T-helper 1 cell treated with Interleukin-12 subunit alpha and Interleukin-12 subunit beta and Interleukin-4 antibody, amounts not matched to agents 30 μg/mL and 1 μg/mL, for 36 hours (primary cell): ENCODE measurements around the gene PCDH18.
"Not testable (repeated sequence)": the region's sequence is repeated elsewhere in the genome, so short reads cannot be mapped to it uniquely, and the experiment has no call there.

Experiments
- H3K27ac Mint-ChIP-seq: one replicate; pipeline ENCODE4 v1.8.0; 2021; ENCODE audit warnings: mild to moderate bottlenecking, mixed read lengths
- H3K27me3 Mint-ChIP-seq: one replicate; pipeline ENCODE4 v1.8.0; 2021; ENCODE audit warnings: low read depth, mixed read lengths
- H3K36me3 Mint-ChIP-seq: one replicate; pipeline ENCODE4 v1.8.0; 2021; ENCODE audit warnings: low read depth, mixed read lengths
- H3K4me1 Mint-ChIP-seq: one replicate; pipeline ENCODE4 v1.8.0; 2021; ENCODE audit warnings: low read depth, mixed read lengths
- H3K4me3 Mint-ChIP-seq: one replicate; pipeline ENCODE4 v1.8.0; 2021; ENCODE audit warnings: mild to moderate bottlenecking, moderate library complexity, mixed read lengths
- H3K9me3 Mint-ChIP-seq: one replicate; pipeline ENCODE4 v1.8.0; 2021; ENCODE audit warnings: mixed read lengths

The PCDH18 gene

GRCh38 chr4:137517323-137517722, 15.0 kb downstream of the PCDH18 start:
- not testable (repeated sequence) for H3K27me3 Mint-ChIP-seq, H3K4me3 Mint-ChIP-seq, H3K27ac Mint-ChIP-seq, H3K36me3 Mint-ChIP-seq, H3K4me1 Mint-ChIP-seq, H3K9me3 Mint-ChIP-seq

GRCh38 chr4:137514406-137515111, 17.7 kb downstream of the PCDH18 start:
- Mint-ChIP-seq H3K36me3 (no peaks in the 10 kb centered on the region), H3K9me3 (no peaks in the 10 kb centered on the region), H3K4me1 (no peaks in the 10 kb centered on the region)

GRCh38 chr4:137510557-137511265, 21.6 kb downstream of the PCDH18 start:
- no peaks in the 10 kb centered on the region for H3K9me3 Mint-ChIP-seq
- no peaks in the 10 kb centered on the region for H3K4me1 Mint-ChIP-seq
- H3K36me3 Mint-ChIP-seq, result no peaks in the 10 kb centered on the region
- H3K4me3 Mint-ChIP-seq, result no peak overlapping the region
- H3K27ac Mint-ChIP-seq, result no peak overlapping the region
- no peaks in the 10 kb centered on the region for H3K27me3 Mint-ChIP-seq

More at GRCh38 chr4:137514406-137515111, 17.7 kb downstream of the PCDH18 start:
- Mint-ChIP-seq H3K27ac (no peak overlapping the region), H3K27me3 (no peaks in the 10 kb centered on the region), H3K4me3 (no peak overlapping the region)

GRCh38 chr4:137509855-137510282, 22.4 kb downstream of the PCDH18 start:
- no peak overlapping the region for H3K4me3 Mint-ChIP-seq
- H3K9me3 Mint-ChIP-seq, result no peaks in the 10 kb centered on the region
- H3K4me1 Mint-ChIP-seq, result no peaks in the 10 kb centered on the region
- no peaks in the 10 kb centered on the region for H3K27me3 Mint-ChIP-seq
- no peak overlapping the region for H3K27ac Mint-ChIP-seq
- no peaks in the 10 kb centered on the region for H3K36me3 Mint-ChIP-seq

GRCh38 chr4:137502339-137503129, 29.8 kb downstream of the PCDH18 start:
- no peaks in the 10 kb centered on the region for H3K36me3 Mint-ChIP-seq
- no peak overlapping the region for H3K27ac Mint-ChIP-seq
- no peak overlapping the region for H3K4me3 Mint-ChIP-seq
- H3K4me1 Mint-ChIP-seq, result no peaks in the 10 kb centered on the region
- H3K9me3 Mint-ChIP-seq, result peaks cover 3% of the 10 kb centered on the region
- no peaks in the 10 kb centered on the region for H3K27me3 Mint-ChIP-seq

- not testable (repeated sequence) for H3K4me1 Mint-ChIP-seq, H3K27ac Mint-ChIP-seq, H3K9me3 Mint-ChIP-seq, H3K36me3 Mint-ChIP-seq, H3K27me3 Mint-ChIP-seq, H3K4me3 Mint-ChIP-seq
Measured at GRCh38 chr4:137496267-137496666, 36.0 kb downstream of the PCDH18 start.

GRCh38 chr4:137495578-137495977, 36.7 kb downstream of the PCDH18 start:
- no peak overlapping the region for H3K4me3 Mint-ChIP-seq
- H3K27ac Mint-ChIP-seq, result no peak overlapping the region
- no peaks in the 10 kb centered on the region for H3K36me3 Mint-ChIP-seq
- no peaks in the 10 kb centered on the region for H3K27me3 Mint-ChIP-seq
- peaks cover 3% of the 10 kb centered on the region for H3K9me3 Mint-ChIP-seq
- H3K4me1 Mint-ChIP-seq, result no peaks in the 10 kb centered on the region

GRCh38 chr4:137483313-137483959, 48.9 kb downstream of the PCDH18 start:
- peaks cover 18% of the 10 kb centered on the region for H3K9me3 Mint-ChIP-seq
- H3K4me1 Mint-ChIP-seq, H3K36me3 Mint-ChIP-seq, H3K27ac Mint-ChIP-seq, H3K4me3 Mint-ChIP-seq, H3K27me3 Mint-ChIP-seq: not testable (repeated sequence)

GRCh38 chr4:137479657-137480056, 52.6 kb downstream of the PCDH18 start:
- not testable (repeated sequence) for H3K4me3 Mint-ChIP-seq, H3K27me3 Mint-ChIP-seq, H3K4me1 Mint-ChIP-seq, H3K27ac Mint-ChIP-seq, H3K36me3 Mint-ChIP-seq
- peaks cover 14% of the 10 kb centered on the region for H3K9me3 Mint-ChIP-seq

GRCh38 chr4:137476345-137476744, 55.9 kb downstream of the PCDH18 start:
- Mint-ChIP-seq H3K36me3 (no peaks in the 10 kb centered on the region), H3K27ac (no peak overlapping the region), H3K27me3 (no peaks in the 10 kb centered on the region), H3K4me1 (no peaks in the 10 kb centered on the region), H3K4me3 (no peak overlapping the region), H3K9me3 (peaks cover 14% of the 10 kb centered on the region)

GRCh38 chr4:137474711-137475301, 57.5 kb downstream of the PCDH18 start:
- Mint-ChIP-seq H3K27me3 (no peaks in the 10 kb centered on the region), H3K27ac (no peak overlapping the region)

GRCh38 chr4:137471895-137472294, 60.4 kb downstream of the PCDH18 start:
- no peaks in the 10 kb centered on the region for H3K36me3 Mint-ChIP-seq
- no peak overlapping the region for H3K27ac Mint-ChIP-seq
- no peaks in the 10 kb centered on the region for H3K4me1 Mint-ChIP-seq
- no peaks in the 10 kb centered on the region for H3K27me3 Mint-ChIP-seq
- H3K4me3 Mint-ChIP-seq, result no peak overlapping the region
- H3K9me3 Mint-ChIP-seq, result no peaks in the 10 kb centered on the region

More at GRCh38 chr4:137474711-137475301, 57.5 kb downstream of the PCDH18 start:
- H3K4me1 Mint-ChIP-seq, result no peaks in the 10 kb centered on the region
- no peaks in the 10 kb centered on the region for H3K36me3 Mint-ChIP-seq
- peaks cover 7% of the 10 kb centered on the region for H3K9me3 Mint-ChIP-seq
- no peak overlapping the region for H3K4me3 Mint-ChIP-seq

GRCh38 chr4:137471461-137471860, 60.8 kb downstream of the PCDH18 start:
- no peak overlapping the region for H3K27ac Mint-ChIP-seq
- H3K27me3 Mint-ChIP-seq, result no peaks in the 10 kb centered on the region
- no peak overlapping the region for H3K4me3 Mint-ChIP-seq
- no peaks in the 10 kb centered on the region for H3K4me1 Mint-ChIP-seq
- no peaks in the 10 kb centered on the region for H3K9me3 Mint-ChIP-seq
- no peaks in the 10 kb centered on the region for H3K36me3 Mint-ChIP-seq

- no peaks in the 10 kb centered on the region for H3K4me1 Mint-ChIP-seq
- H3K36me3 Mint-ChIP-seq, result no peaks in the 10 kb centered on the region
- H3K4me3 Mint-ChIP-seq, result no peak overlapping the region
- no peaks in the 10 kb centered on the region for H3K9me3 Mint-ChIP-seq
- H3K27me3 Mint-ChIP-seq, result no peaks in the 10 kb centered on the region
- no peak overlapping the region for H3K27ac Mint-ChIP-seq
Measured at GRCh38 chr4:137470806-137471205, 61.5 kb downstream of the PCDH18 start.
